Heart left ventricle (tissue), 16 donors: ENCODE measurements around the gene RBM44. TPM values are rescaled to one million over a fixed set of nuclear protein-coding genes. Genes with fewer than 3 reads are reported as not detected.
"Not testable (repeated sequence)": the region's sequence is repeated elsewhere in the genome, so short reads cannot be mapped to it uniquely, and the experiment has no call there.

Experiments
- ATAC-seq, 4 donors: fragments of 200-7000 bp; cut with Tn5 transposase; one replicate each; pipeline ENCODE4 v1.9.1; 2020 to 2022; ENCODE audit warnings: moderate library complexity in 4 of 4, mild to moderate bottlenecking in 3 of 4, moderate number of reproducible peaks in 1 of 4
- DNase-seq, 5 donors: peaks; one replicate each; pipeline ENCODE4 v3.0.0-alpha.2; 2020
- H3K27ac ChIP-seq, 12 donors: fragments of 200-600 bp; sonication (generic) in 4 of 12; one replicate each; pipeline versions ENCODE4 v1.5.0 to v1.8.0; 2016 to 2022; ENCODE audit warnings: mild to moderate bottlenecking in 2 of 12
- H3K27me3 ChIP-seq, 9 donors: fragments of 200-600 bp; sonication (generic) in 2 of 9; one replicate each; pipeline versions ENCODE4 v1.5.1 to v1.8.0; 2016 to 2022; ENCODE audit warnings: mild to moderate bottlenecking in 3 of 9
- H3K36me3 ChIP-seq, 9 donors: fragments of 200-600 bp; sonication (generic) in 2 of 9; one replicate each; pipeline versions ENCODE4 v1.5.0 to v1.8.0; 2018 to 2022; ENCODE audit warnings: mild to moderate bottlenecking in 2 of 9
- H3K4me1 ChIP-seq, 12 donors: fragments of 200-600 bp; sonication (generic) in 4 of 12; one replicate each; pipeline versions ENCODE4 v1.5.0 to v1.8.0; 2016 to 2022; ENCODE audit warnings: mild to moderate bottlenecking in 3 of 12
- H3K4me3 ChIP-seq, 12 donors: fragments of 200-600 bp; sonication (generic) in 4 of 12; one replicate each; pipeline versions ENCODE4 v1.5.0 to v1.8.0; 2017 to 2022; ENCODE audit warnings: mild to moderate bottlenecking in 9 of 12, moderate library complexity in 4 of 12
- H3K9me3 ChIP-seq, 12 donors: fragments of 200-600 bp; sonication (generic) in 4 of 12; one replicate each; pipeline versions ENCODE4 v1.5.0 to v1.8.0; 2016 to 2022; ENCODE audit warnings: mild to moderate bottlenecking in 1 of 12
- POLR2A ChIP-seq, 2 donors: fragments of 450-650 bp; IDR thresholded peaks; one replicate each; pipeline ENCODE4 v1.6.1; 2017; ENCODE audit warnings: antibody characterized with exemption in 2 of 2, mild to moderate bottlenecking in 2 of 2, moderate library complexity in 2 of 2
- WGBS, 4 donors: extraction: QIAGEN DNeasy Blood & Tissue Kit in 2 of 4; methylation state at CpG; one replicate each; pipeline versions ENCODE4 v1.1.5 to v1.1.7; 2013 to 2018; 5-methylcytosine and 5-hydroxymethylcytosine counted together
- intact Hi-C, 10 donors: fragments of 100-400 bp; cut with DNase I; formaldehyde crosslinking; loops; one replicate each; pipeline versions ENCODE4 v1.11.1 to v1.14.2; 2022
- long read RNA-seq, 3 donors: library from polyadenylated mRNA; unstranded; transcript quantifications; one replicate each; pipeline ENCODE4 v2.0.0, GENCODE V29; 2020 to 2021
- polyA plus RNA-seq, 2 donors: library from polyadenylated mRNA; stranded (reverse); fragments of 200-250 nt; gene quantifications; one replicate each; pipeline ENCODE4 v1.2.3, GENCODE V29; 2013
- total RNA-seq, 9 donors: library from RNA; depleted of rRNA in 2 of 9; stranded (reverse); fragments of >200 nt in 2 of 9; fragmentation: NEBNext Ultra II Directional in 3 of 9; extraction: Animal tissue kit (Norgen Biotek cat#: 25700) in 3 of 9; gene quantifications; one replicate each; pipeline versions ENCODE4 v1.1.0 to v1.2.4, GENCODE V29; 2016 to 2023
- TF ChIP-seq, protein P1 (sequence below), 12 donors: fragments of 200-600 bp; sonication (generic) in 4 of 12; IDR thresholded peaks; one replicate each; pipeline versions ENCODE4 v1.5.0 to v1.8.0; 2018 to 2022; ENCODE audit warnings: antibody characterized with exemption in 12 of 12, mild to moderate bottlenecking in 5 of 12
- donor health status: ischemic (EF 13 %, LVEDD 7.1; RV severe dilation, severe dysfunction).
- donor health status: healthy with polysubstance abuse.
- donor health status: DM: no; HTN: yes; CAD: no.
- donor health status: DM: no; HTN: no; CAD: no.
- donor health status: ischemic (EF 25% LVEDD 6.9; RV normal size, moderate dysfunction).
- donor health status: ischemic (EF 25% LVEDD 5.7; RV mildly dilated, moderate dysfunction).
- donor health status: healthy.
- donor health status: DM: yes; HTN: yes; CAD: no.
- donor health status: ischemic (EF 35%, LVEDD 5.7; RV mildly dilated, moderate dysfunction).
- donor health status: nonischemic (EF 11% LVEDD 7.7; RV severe dilation, severe dysfunction).
- donor health status: DM: yes; HTN: yes; CAD: no.
- donor health status: PGD.
- donor health status: ischemic (EF 29% LVEDD 5.4; RV normal size, mild dysfunction).
- donor health status: nonischemic (EF 23%, LVEDD 6.1; RV moderate dilation, normal function).

The RBM44 gene, protein sequence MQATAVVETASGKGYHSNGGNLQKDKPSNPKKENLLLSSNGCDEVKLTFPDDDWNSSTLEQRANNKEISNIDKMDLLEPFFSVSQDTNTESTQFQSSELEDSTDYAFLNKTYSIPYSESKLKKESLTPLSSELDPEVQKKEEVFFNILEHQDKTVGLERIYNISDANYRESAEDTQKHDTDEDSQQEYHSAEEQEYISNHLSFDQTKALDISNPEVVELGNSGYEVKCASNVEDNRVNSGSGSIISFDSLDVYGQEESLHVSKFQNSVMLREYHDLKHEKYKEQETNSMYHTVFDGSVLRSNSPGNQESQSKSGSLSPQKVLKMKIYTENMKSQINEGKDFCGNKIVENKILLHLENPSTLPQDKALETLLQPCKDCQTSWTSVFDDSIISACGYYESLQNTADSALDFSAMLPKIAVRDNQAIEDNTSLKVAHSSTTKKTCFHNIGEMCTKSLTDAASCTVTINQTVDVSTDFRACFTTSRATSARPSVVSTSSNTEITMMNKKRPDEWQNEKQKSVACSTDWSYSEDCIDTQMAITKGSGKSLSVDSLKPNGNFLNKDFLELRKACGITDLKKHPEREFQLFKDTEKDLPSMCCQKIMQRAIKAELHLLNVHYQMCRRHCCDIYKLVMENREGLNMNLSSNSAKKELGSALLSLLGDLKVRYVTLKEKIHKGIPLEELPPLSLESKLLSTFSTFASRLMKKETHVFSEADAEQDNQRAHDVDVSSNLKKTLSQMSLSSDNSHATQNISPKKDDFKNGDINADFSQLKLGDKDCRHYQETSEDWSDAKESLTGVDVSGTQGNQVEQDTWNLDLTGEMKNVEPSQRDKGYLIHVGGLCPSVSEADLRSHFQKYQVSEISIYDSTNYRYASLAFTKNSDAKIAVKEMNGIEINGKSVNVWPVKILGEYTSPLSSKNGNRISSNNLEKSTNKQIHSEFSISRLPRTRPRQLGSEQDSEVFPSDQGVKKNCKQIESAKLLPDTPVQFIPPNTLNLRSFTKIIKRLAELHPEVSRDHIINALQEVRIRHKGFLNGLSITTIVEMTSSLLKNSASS
- total RNA-seq, result under 1 TPM; 0.16 to 0.94 (median 0.44) TPM
- under 1 TPM; 0.17 to 0.38 TPM for polyA plus RNA-seq
- long read RNA-seq, donor 1, result 0 reads
- long read RNA-seq, donor 2, result 0 reads
- long read RNA-seq, donor 3, result 0 reads

DNA sequence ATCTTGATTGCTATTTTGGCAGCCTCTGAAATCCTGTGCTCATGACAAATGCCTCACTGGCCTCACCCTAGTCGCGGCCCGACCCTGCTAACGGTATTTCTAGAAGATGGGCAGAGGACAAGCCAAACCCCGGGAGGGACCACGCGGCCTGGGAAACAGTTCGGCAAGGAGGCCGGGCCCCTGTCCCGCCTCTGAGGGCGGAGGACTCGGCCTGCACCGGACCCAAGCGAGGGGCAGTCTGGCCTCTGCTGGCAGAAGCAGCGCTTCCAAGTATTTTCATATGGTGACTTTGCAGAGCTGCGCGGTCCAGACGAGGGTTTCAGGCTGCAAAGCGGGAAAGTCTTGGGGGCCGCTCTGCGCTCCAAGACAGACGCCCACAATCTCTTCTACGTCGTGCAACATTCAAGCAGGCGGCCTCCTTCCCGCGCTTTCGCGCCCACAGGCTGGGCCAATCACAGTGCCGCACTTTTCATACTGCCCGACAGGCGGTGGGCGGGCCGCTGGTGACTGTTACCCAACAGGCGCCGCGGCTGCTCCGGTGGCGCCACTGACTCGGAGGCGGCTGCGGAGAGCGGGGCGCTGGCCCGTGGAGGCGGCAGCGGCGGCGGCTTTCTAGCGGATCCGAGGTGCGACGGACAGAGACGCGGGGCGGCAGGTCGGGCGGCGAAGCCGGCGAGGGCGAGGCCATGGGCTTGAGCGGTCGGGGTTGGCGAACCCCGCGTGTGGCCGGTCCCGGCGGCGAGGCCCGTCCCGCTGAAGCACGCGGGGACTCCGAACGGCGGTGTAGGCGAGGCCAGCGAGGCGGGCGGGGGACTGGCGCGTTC, at the start of gene RBM44:
RBM44 (plus strand) TSS at position 544 of the 824 bp plus-strand sequence. CDS start 14,831 bp downstream, outside the sequence.
- H3K27ac ChIP-seq, result no peak within 1 kb of the TSS
- TF ChIP-seq, protein P1, sequence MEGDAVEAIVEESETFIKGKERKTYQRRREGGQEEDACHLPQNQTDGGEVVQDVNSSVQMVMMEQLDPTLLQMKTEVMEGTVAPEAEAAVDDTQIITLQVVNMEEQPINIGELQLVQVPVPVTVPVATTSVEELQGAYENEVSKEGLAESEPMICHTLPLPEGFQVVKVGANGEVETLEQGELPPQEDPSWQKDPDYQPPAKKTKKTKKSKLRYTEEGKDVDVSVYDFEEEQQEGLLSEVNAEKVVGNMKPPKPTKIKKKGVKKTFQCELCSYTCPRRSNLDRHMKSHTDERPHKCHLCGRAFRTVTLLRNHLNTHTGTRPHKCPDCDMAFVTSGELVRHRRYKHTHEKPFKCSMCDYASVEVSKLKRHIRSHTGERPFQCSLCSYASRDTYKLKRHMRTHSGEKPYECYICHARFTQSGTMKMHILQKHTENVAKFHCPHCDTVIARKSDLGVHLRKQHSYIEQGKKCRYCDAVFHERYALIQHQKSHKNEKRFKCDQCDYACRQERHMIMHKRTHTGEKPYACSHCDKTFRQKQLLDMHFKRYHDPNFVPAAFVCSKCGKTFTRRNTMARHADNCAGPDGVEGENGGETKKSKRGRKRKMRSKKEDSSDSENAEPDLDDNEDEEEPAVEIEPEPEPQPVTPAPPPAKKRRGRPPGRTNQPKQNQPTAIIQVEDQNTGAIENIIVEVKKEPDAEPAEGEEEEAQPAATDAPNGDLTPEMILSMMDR (IDR thresholded peaks at IDR 0.05), result no peak
- no peak for TF ChIP-seq POLR2A (IDR thresholded peaks at IDR 0.05)
- H3K27me3 ChIP-seq, result no peaks in the 10 kb centered on the region
- no peak for ATAC-seq
- H3K4me3 ChIP-seq, result no peak within 1 kb of the TSS
- no peak for DNase-seq
- intact Hi-C loops, result no loop called here
- WGBS, 4 donors, result 75 to 81% (median 76%) methylated on average over 76 to 84 of the region's 84 CpGs
- no peaks in the 10 kb centered on the region for H3K4me1 ChIP-seq
- no peaks in the 10 kb centered on the region for H3K36me3 ChIP-seq
- H3K9me3 ChIP-seq, result peaks cover 0 to 17% (median 0%) of the 10 kb centered on the region in 12 donors

DNA sequence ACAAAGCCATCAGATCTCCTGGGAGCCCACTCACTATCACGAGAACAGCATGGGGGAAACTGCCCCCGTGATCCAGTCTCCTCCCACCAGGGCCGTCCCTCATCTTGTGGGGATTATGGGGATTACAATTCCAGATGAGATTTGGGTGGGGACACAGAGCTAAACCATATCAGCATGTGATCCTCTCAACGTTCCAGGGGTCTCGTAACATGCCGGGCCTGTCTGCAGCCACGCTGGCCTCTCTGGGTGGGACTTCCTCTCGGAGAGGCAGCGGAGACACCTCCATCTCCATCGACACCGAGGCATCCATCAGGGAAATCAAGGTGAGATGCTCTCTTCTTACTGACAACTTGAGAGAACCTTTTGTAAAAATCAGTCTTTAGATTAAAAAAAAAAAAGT, 49.6 kb upstream of the RBM44 start:
- intact Hi-C loops, result loop anchor here in 5 of 10 donors (5.0 to 10.0 kb wide), 4 partner anchors 147 to 234 kb away; no protein-coding TSS in a partner anchor
- Histone ChIP-seq H3K4me3 (no peak overlapping the region), H3K9me3 (no peaks in the 10 kb centered on the region), H3K36me3 (peaks cover 0 to 82% (median 76%) of the 10 kb centered on the region in 9 donors), H3K27me3 (no peaks in the 10 kb centered on the region), H3K27ac (no peak overlapping the region), H3K4me1 (peaks cover 0 to 20% (median 12%) of the 10 kb centered on the region in 12 donors)
- WGBS, 4 donors, result 86 to 89% (median 86%) methylated on average over 11 of the region's 11 CpGs
- no peak for ATAC-seq
- DNase-seq, result no peak
- no peak for TF ChIP-seq POLR2A (IDR thresholded peaks at IDR 0.05)
- TF ChIP-seq, protein P1 (IDR thresholded peaks at IDR 0.05), result no peak

DNA sequence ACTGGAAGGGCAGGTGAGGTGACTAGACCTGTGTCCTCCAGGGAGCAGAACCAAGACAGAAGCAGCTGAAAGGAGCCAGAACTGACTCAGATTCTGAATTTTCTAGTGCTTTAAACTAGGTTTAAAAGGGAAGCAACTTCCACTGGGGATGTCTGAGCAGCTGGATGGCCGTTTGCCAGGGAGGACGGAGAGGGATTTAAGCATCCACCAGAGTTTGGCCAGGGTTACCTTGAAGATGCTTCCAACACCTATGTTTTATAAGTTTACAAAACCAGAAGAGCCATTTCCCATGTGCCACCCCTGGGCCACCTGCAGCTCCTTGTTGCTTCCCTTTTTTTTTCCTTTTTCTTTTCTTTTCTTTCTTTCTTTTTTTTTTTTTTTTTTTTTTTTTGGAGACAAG, 48.6 kb upstream of the RBM44 start:
- DNase-seq (no peak), ATAC-seq (no peak)
- Histone ChIP-seq H3K9me3 (no peaks in the 10 kb centered on the region), H3K36me3 (peaks cover 2 to 89% (median 86%) of the 10 kb centered on the region in 9 donors), H3K4me3 (no peak overlapping the region), H3K27ac (no peak overlapping the region), H3K27me3 (no peaks in the 10 kb centered on the region), H3K4me1 (peaks cover 0 to 15% (median 3%) of the 10 kb centered on the region in 12 donors)
- 46 to 63% (median 56%) methylated on average over 2 of the region's 2 CpGs for WGBS, 4 donors
- TF ChIP-seq POLR2A (IDR thresholded peaks at IDR 0.05), result no peak
- TF ChIP-seq, protein P1 (IDR thresholded peaks at IDR 0.05), result no peak
- intact Hi-C loops, result loop anchor here in 6 of 10 donors (5.0 to 10.0 kb wide), 5 partner anchors 148 to 235 kb away; no protein-coding TSS in a partner anchor

DNA sequence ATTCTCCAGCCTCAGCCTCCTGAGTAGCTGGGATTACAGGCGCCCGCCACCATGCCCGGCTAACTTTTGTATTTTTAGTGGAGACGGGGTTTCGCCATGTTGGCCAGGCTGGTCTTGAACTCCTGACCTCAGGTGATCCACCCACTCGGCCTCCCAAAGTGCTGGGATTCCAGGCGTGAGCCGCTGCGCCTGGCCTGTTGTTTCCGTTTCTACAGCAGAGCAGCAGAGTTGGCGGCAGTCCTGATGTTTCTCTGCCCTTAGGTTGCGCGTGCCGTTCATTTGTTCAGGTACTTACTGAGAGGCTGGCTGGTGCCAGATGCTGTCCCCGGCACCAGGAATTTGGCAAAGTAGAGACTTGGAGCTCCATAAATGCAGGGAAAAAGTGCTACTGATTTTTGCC, 48.1 kb upstream of the RBM44 start:
- not testable (repeated sequence) for DNase-seq, H3K27ac ChIP-seq, H3K9me3 ChIP-seq, H3K27me3 ChIP-seq, H3K4me3 ChIP-seq
- intact Hi-C loops, result loop anchor here in 2 of 10 donors (5.0 to 10.0 kb wide), 2 partner anchors 163 to 236 kb away; no protein-coding TSS in a partner anchor
- WGBS, 4 donors, result 64 to 90% (median 86%) methylated on average over 15 of the region's 15 CpGs
- H3K4me1 ChIP-seq, result peaks cover 0 to 10% (median 0%) of the 10 kb centered on the region in 12 donors
- peaks cover 2 to 94% (median 90%) of the 10 kb centered on the region in 9 donors for H3K36me3 ChIP-seq
- peak in 3 of 4 donors; percentile 27 to 56 (median 50) for ATAC-seq
